Natural killer cell treated with Interleukin-12 subunit alpha and Interleukin-12 subunit beta and Interleukin-15 and Interleukin-18, amount 100 ng/mL, for 72 hours (primary cell): Measurements from ENCODE around the gene ANKUB1. TPM values are rescaled to one million over a fixed set of nuclear protein-coding genes. Genes with fewer than 3 reads are reported as not detected.
A peak's percentile ranks its signal among the peaks of the same experiment; 100 is the strongest.

Source experiments
- ATAC-seq, 2 donors: fragments of 150-1000 bp; cut with Tn5 transposase in 1 of 2; sonication (Bioruptor Pico), chemical (Tn5 transposase) in 1 of 2; 2 replicates each; pipeline ENCODE4 v1.10.0; 2021
- DNase-seq: peaks from one replicate; pipeline ENCODE4 v3.0.0; 2022; ENCODE audit warnings: low spot score
- H3K27ac Mint-ChIP-seq, 2 donors: 1 replicate in 1 of 2; 2 replicates in 1 of 2; pipeline ENCODE4 v1.8.0; 2022; ENCODE audit warnings: mixed read lengths in 2 of 2, mild to moderate bottlenecking in 1 of 2, moderate library complexity in 1 of 2
- H3K27me3 Mint-ChIP-seq, 2 donors: 1 replicate in 1 of 2; 2 replicates in 1 of 2; pipeline ENCODE4 v1.8.0; 2022; ENCODE audit warnings: mixed read lengths in 2 of 2
- H3K36me3 Mint-ChIP-seq: one replicate; pipeline ENCODE4 v1.8.0; 2022; ENCODE audit warnings: mixed read lengths
- H3K4me1 Mint-ChIP-seq, 2 donors: 1 replicate in 1 of 2; 2 replicates in 1 of 2; pipeline ENCODE4 v1.8.0; 2022; ENCODE audit warnings: low read depth in 2 of 2, mixed read lengths in 2 of 2, mild to moderate bottlenecking in 1 of 2
- H3K4me3 Mint-ChIP-seq: one replicate; pipeline ENCODE4 v1.8.0; 2022; ENCODE audit warnings: mixed read lengths
- H3K9me3 Mint-ChIP-seq: 2 replicates; pipeline ENCODE4 v1.8.0; 2022; ENCODE audit warnings: mixed read lengths
- total RNA-seq, 2 donors: library from RNA; stranded (reverse); gene quantifications; one replicate each; pipeline ENCODE4 v1.2.3, GENCODE V29; 2022

The ANKUB1 gene
- total RNA-seq, 2 donors from 2014 or later: not detected

DNA sequence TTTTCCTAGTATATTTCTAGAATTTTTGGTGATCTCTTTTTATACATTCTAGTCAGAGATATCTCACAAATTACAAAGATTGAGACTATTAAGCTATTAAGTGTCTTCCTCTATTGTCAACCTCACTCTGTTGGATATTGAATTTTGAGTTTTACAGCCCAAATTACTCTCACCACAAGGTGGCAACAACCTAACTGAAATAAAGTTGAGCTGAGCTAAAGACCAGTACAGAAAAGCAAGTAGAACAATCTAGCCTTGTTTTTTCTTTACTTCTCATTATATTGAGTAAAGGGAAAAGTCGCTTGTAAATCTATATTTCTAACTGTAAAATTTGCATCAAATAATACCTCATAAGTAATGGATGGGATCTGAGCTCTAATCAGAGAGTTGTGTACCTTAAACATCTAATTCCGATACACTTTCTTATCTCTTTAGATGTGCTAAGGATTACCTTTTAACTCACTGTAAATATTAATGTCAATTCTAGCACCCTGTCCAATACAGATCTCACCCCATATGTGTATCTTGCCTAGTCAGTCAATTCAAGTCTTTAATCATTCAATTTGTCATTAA lies 26.5 kb downstream of the ANKUB1 start:
- DNase-seq (no peak), ATAC-seq (no peak)
- H3K27me3 Mint-ChIP-seq: peaks cover 15 to 22% of the 10 kb centered on the region in 2 donors
- no peaks in the 10 kb centered on the region for H3K4me1 Mint-ChIP-seq
- H3K36me3 Mint-ChIP-seq: no peaks in the 10 kb centered on the region
- no peaks in the 10 kb centered on the region for H3K9me3 Mint-ChIP-seq
- no peak overlapping the region for H3K27ac Mint-ChIP-seq
- no peak overlapping the region for H3K4me3 Mint-ChIP-seq

DNA sequence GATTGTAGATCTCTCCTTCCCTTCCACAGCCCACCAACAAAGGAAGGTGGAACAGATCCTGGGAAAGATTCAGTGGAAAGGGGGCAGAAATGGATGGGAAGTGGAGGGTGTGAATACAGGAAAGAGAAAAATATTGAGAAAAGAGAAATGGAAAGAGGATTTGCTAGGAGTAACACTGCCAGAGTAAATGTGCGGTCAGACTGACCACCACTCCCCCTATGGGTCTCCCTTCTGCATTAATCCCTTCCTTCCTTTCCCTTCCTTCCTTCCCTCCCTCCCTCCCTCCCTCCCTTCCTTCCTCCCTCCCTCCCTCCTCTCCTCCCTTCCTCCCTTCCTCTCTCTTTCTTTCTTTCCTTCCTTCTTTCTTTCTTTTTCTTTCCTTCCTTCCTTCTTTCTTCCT lies 28.1 kb downstream of the ANKUB1 start:
- no peak overlapping the region for H3K4me3 Mint-ChIP-seq
- no peak for DNase-seq
- H3K4me1 Mint-ChIP-seq: no peaks in the 10 kb centered on the region
- no peak overlapping the region for H3K27ac Mint-ChIP-seq
- H3K36me3 Mint-ChIP-seq: no peaks in the 10 kb centered on the region
- H3K27me3 Mint-ChIP-seq: peaks cover 15 to 25% of the 10 kb centered on the region in 2 donors
- H3K9me3 Mint-ChIP-seq: no peaks in the 10 kb centered on the region
- ATAC-seq: no peak

DNA sequence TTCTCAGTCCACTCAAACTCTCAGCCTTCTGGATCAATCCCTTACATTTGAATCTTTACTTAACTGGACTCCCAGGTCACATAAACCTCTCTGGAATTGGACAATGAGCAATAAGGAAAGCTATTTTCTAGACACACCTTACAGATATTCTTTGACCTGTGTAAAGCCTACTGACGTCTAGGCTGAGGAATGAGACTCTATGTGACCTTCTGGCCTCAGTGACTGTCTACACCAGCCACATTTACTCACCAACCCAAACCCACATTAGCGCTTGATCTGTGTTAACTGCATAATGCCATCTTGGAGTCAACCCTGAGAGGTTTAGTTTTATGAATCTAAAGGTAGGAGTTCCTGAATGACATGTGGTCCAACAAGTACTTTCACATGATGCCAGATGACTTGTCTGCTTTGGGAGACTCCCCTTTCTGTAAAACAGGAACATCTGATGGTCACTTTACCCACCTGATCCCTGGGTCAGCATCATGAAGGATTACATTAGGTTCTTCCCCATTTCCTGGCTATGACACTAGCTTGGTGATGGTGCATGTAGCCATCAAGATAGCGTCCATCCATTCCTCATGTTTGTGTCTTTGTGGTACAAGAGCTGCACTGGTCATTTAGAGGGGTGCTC lies 28.7 kb downstream of the ANKUB1 start:
- ATAC-seq (no peak), DNase-seq (no peak)
- no peaks in the 10 kb centered on the region for H3K4me1 Mint-ChIP-seq
- no peaks in the 10 kb centered on the region for H3K9me3 Mint-ChIP-seq
- H3K27me3 Mint-ChIP-seq: peaks cover 15 to 22% of the 10 kb centered on the region in 2 donors
- no peak overlapping the region for H3K27ac Mint-ChIP-seq
- no peak overlapping the region for H3K4me3 Mint-ChIP-seq
- no peaks in the 10 kb centered on the region for H3K36me3 Mint-ChIP-seq

DNA sequence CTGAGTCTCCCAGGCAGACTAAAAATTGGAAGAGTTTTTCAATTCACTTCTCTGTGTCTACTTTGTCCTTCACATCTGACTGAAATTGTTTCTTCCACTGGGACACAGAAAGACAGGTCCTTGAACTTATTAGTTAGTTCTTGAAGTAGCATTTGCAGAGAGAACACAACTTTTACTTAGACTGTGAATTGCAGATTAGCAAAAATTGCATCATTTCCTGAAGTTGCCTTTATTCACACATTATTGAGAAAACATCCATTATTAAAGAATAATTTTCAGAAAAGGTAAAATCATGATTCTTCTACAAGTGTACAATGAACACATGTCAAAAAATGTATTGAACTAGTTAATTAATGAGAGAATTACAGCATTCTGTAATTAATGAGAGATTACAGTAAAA lies 38.6 kb downstream of the ANKUB1 start:
- H3K27me3 Mint-ChIP-seq: peaks cover 5 to 14% of the 10 kb centered on the region in 2 donors

DNA sequence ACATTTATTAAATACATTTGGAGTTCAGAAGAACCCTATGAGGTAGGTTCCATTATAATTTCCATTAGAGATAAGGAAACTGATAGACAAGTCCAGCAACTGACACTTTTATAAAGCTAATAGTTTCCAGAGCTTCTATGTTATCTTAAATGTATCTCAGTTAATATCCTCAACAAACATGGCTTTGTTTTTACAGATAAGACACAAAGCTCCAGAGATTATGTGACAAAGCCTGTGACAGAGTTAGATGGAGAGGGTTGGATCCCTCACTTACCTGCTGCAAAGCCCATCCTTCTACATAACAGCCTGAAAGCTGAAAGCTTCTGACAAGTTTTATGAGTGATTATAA lies 39.6 kb downstream of the ANKUB1 start:
- peak overlapping the region; percentile 81 to 95 for H3K27ac Mint-ChIP-seq
- H3K27me3 Mint-ChIP-seq: peaks cover 5 to 11% of the 10 kb centered on the region in 2 donors
- no peak for ATAC-seq
- H3K36me3 Mint-ChIP-seq: peaks cover 9% of the 10 kb centered on the region
- H3K4me1 Mint-ChIP-seq: peaks cover 9 to 24% of the 10 kb centered on the region in 2 donors
- H3K9me3 Mint-ChIP-seq: no peaks in the 10 kb centered on the region
- DNase-seq: no peak
- H3K4me3 Mint-ChIP-seq: peak overlapping the region; percentile 97

More for the DNA sequence above, 38.6 kb downstream of the ANKUB1 start:
- H3K27ac Mint-ChIP-seq: peak overlapping the region in 1 of 2 donors; percentile 95
- no peaks in the 10 kb centered on the region for H3K9me3 Mint-ChIP-seq
- peak overlapping the region; percentile 38 for H3K4me3 Mint-ChIP-seq
- H3K4me1 Mint-ChIP-seq: peaks cover 9 to 20% of the 10 kb centered on the region in 2 donors
- no peaks in the 10 kb centered on the region for H3K36me3 Mint-ChIP-seq
- ATAC-seq (no peak), DNase-seq (no peak)

DNA sequence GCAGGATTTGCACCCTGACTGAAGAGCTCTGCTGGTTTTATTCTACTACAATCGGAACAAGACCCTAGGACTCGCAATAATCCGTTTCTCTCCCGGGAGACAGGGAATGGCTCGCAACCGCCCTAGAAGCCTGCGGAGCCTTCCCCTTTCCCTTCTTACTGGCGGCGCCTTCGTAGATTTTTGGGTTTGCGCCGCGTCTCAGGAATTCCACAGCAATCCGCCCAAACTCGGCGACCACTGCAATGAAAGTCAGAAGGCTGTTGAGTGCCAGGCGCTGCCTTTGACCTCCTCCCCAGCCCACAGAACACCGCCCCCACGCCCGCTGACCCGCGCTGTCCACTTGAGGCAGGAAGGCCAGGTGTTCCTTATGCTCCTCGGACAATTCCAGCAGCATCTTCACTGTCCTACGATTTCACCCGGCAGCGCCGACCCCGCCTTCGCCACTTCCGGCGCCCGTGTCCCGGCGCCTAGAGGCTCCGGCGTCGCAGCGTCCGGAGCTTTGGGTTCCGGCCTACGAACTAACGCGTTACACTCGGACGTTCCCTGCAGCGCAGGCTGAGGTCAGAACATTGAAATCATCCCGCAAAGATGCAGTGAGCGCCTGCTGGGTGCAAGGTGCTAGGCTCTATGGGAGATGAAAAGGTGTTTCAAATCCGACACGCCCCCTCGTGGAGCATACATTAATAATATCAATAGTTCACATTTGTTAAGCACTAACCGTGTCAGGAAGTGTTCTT lies 40.1 kb downstream of the ANKUB1 start, which contains the start of gene COMMD2:
Gene COMMD2 (minus strand): TSS at position 439 of the 737 bp plus-strand sequence. CDS start 45 bp downstream, at position 394.
- peak; percentile 80 for DNase-seq
- H3K4me3 Mint-ChIP-seq: peak within 1 kb of the TSS; percentile 97
- peak within 1 kb of the TSS; percentile 81 to 95 for H3K27ac Mint-ChIP-seq
- H3K36me3 Mint-ChIP-seq: peaks cover 13% of the 10 kb centered on the region
- H3K27me3 Mint-ChIP-seq: peaks cover 5 to 9% of the 10 kb centered on the region in 2 donors
- H3K9me3 Mint-ChIP-seq: no peaks in the 10 kb centered on the region
- ATAC-seq: peak; percentile 99
- H3K4me1 Mint-ChIP-seq: peaks cover 9 to 24% of the 10 kb centered on the region in 2 donors

DNA sequence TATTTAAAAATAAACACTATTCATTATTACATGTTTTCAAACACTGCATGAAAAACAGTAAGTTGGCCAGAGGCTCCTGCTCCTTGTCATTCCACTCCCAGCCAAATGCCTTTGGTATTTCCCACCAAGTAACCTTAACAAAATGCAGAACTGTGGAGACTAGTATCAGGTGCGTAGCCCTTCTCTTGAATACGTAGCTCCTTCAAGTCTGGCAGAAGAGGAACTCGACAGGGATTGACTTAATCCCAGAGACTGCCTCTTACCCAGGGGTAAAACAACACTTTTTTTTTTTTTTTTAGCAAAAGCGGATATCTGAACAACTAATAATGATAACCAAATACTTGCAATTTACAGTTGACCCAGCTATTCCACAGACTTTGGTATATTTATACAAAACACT lies 40.8 kb downstream of the ANKUB1 start:
- peaks cover 9 to 24% of the 10 kb centered on the region in 2 donors for H3K4me1 Mint-ChIP-seq
- peak overlapping the region; percentile 81 to 95 for H3K27ac Mint-ChIP-seq
- peaks cover 5% of the 10 kb centered on the region in 2 donors for H3K27me3 Mint-ChIP-seq
- DNase-seq (no peak), ATAC-seq (no peak)
- H3K4me3 Mint-ChIP-seq: peak overlapping the region; percentile 97
- H3K36me3 Mint-ChIP-seq: peaks cover 18% of the 10 kb centered on the region
- no peaks in the 10 kb centered on the region for H3K9me3 Mint-ChIP-seq

DNA sequence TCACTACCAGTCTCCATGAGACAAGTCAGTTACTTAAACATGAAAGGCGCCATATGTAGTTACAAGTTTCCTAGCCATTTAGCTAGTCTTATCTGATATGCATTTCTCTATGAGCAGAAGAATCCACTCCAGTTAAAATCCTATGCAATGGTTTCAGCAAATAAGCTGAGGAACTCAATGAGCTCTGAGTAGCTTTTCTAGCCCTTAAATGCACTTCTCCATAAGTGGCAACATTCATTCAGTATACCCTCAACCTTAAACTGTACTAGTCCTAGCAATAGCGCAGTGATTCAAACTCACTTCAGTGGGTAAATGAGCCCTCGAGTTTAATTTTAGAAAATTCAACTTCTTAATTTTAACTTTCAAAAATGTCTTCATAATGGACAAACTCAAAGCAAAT lies 47.7 kb downstream of the ANKUB1 start:
- Mint-ChIP-seq H3K27ac (no peak overlapping the region), H3K4me3 (no peak overlapping the region), H3K4me1 (peaks cover 3 to 10% of the 10 kb centered on the region in 2 donors), H3K9me3 (no peaks in the 10 kb centered on the region), H3K27me3 (no peaks in the 10 kb centered on the region), H3K36me3 (peaks cover 29% of the 10 kb centered on the region)
- no peak for ATAC-seq
- DNase-seq: no peak

DNA sequence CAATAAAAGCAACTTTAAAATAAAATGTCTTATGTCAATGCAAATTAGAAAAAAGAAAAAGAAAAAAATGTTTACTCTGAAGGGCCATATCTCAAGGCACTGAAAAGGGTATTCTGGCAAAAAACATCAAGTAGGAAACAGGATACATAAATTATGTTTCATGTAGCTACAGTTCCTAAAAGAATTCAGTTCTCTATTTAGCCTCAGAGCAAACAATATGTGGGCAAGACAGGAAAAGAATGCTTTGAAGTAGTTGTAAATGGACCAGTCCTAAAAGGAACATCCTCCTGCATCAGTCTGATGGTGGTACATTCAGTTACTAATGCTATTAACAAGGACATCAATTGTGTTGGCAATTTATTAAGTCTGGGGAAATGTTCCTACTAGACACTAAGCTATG lies 48.2 kb downstream of the ANKUB1 start:
- no peaks in the 10 kb centered on the region for H3K9me3 Mint-ChIP-seq
- no peaks in the 10 kb centered on the region for H3K27me3 Mint-ChIP-seq
- DNase-seq: no peak
- peaks cover 3 to 11% of the 10 kb centered on the region in 2 donors for H3K4me1 Mint-ChIP-seq
- no peak for ATAC-seq
- no peak overlapping the region for H3K4me3 Mint-ChIP-seq
- peaks cover 32% of the 10 kb centered on the region for H3K36me3 Mint-ChIP-seq
- no peak overlapping the region for H3K27ac Mint-ChIP-seq

DNA sequence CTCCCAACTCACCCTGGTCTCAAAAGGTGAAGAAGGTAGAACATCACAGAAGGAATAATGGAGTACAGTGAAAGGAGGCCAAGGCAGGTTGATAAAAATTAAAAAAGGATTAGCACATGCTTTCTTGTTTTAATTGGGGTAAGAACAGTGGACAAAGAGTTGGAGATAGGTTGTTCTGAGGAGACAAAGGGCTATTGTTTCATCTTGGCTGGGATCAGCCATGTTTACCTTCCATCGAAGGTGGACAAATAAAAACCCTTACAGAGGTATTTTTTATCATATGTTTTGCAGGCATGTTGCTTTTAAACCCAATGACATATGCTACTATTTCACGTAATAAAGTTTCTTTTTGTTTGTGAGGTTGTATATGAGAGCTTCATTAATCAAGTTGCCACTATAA lies 53.0 kb downstream of the ANKUB1 start:
- Mint-ChIP-seq H3K4me3 (no peak overlapping the region), H3K27ac (no peak overlapping the region), H3K36me3 (peaks cover 8% of the 10 kb centered on the region), H3K4me1 (peaks cover 0 to 4% of the 10 kb centered on the region in 2 donors), H3K27me3 (no peaks in the 10 kb centered on the region), H3K9me3 (no peaks in the 10 kb centered on the region)
- ATAC-seq (no peak), DNase-seq (no peak)

DNA sequence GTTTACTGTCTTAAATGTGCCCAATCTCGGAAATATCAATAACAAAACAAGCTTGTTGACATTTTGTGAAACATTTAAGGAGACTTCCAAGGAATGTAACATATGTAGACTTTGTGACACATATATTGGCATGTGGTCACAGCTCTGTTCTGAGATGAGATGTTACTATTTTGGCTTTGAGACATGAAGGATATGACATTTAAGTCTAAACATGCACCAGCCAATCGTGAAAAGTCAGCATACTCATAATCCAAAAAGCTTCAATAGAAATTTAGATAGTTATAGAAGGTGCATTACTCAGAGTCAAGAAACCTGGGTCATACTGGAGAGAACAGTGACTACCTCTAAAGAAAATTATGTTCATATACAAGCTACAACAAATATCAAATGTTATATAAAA lies 53.5 kb downstream of the ANKUB1 start:
- Mint-ChIP-seq H3K27ac (no peak overlapping the region), H3K9me3 (no peaks in the 10 kb centered on the region), H3K4me1 (peaks cover 0 to 4% of the 10 kb centered on the region in 2 donors), H3K4me3 (no peak overlapping the region), H3K36me3 (peaks cover 8% of the 10 kb centered on the region), H3K27me3 (no peaks in the 10 kb centered on the region)
- DNase-seq (no peak), ATAC-seq (peak in 1 of 2 donors; percentile 66)

DNA sequence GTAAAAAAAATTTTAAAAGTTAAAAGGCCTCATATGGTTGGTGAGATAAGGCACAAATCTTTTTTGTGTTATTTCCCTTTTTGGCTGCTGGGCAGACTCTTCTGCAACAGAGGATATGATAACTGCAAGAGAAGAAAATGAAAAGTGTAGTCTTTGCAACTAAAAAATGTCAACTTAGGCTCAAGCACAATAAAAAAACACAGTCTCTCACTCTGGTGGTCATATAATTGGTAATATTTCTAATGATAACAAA lies 55.5 kb downstream of the ANKUB1 start:
- DNase-seq (no peak), ATAC-seq (no peak)
- peaks cover 0 to 4% of the 10 kb centered on the region in 2 donors for H3K4me1 Mint-ChIP-seq
- H3K4me3 Mint-ChIP-seq: no peak overlapping the region
- H3K27ac Mint-ChIP-seq: no peak overlapping the region
- peaks cover 8% of the 10 kb centered on the region for H3K36me3 Mint-ChIP-seq
- no peaks in the 10 kb centered on the region for H3K9me3 Mint-ChIP-seq
- no peaks in the 10 kb centered on the region for H3K27me3 Mint-ChIP-seq

DNA sequence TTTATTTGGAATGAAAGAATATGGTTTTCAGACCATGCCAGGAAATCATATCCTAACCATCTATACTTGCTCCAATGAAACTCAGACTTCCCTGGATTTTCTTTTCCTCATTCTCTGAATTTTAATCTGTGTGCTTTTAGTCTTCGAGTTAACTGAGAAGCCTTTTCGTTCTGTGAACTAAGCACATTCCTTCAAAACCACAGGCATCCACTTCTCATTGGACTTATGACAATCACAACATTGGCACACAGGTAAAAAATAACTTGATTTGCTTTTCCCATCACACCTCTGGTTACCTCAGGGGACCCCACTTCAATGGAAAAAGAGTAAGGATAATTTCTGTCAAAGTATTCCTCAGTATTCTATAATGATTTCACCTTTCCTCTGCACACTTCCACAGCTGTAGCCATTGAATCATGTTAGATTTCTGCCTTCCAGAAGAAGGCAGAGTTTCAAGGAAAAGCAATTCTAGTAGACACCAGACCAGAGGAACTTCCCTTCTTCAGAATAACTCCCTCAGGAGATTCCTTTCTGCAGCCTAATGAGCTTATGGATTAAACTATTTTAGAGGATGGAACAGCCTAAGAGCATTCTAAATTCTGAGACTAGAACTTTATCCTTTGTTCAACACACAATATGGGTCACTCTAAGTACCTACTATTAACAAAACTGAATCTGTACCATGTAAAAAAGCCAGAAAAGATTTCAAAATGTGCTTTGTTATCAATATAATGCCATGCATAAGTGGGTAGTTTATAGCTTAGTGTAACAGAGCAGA lies 56.0 kb downstream of the ANKUB1 start:
- DNase-seq (no peak), ATAC-seq (no peak)
- Mint-ChIP-seq H3K4me1 (peaks cover 0 to 4% of the 10 kb centered on the region in 2 donors), H3K36me3 (peaks cover 8% of the 10 kb centered on the region), H3K9me3 (no peaks in the 10 kb centered on the region), H3K27ac (no peak overlapping the region), H3K27me3 (no peaks in the 10 kb centered on the region), H3K4me3 (no peak overlapping the region)

DNA sequence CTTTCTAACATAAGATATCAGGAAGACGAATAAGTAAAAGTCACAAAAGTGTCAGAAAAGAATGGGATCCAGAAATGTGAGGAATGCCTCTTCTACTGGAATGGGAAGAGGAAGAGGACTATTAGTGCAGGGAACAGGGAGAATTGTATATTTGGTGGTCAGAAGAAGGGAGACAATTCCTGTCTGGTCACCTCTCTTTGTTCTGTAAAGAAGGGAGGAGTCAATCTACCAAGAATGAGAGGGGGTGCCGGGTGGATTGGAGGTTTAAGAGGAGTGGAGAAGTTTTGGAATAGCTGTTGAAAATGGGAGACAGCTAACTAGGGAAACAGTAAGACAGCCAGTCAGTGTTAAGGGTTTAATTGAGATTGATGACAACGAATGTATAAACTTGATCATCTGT lies 60.1 kb downstream of the ANKUB1 start:
- no peaks in the 10 kb centered on the region for H3K9me3 Mint-ChIP-seq
- H3K36me3 Mint-ChIP-seq: no peaks in the 10 kb centered on the region
- no peak overlapping the region for H3K4me3 Mint-ChIP-seq
- no peak for DNase-seq
- no peak overlapping the region for H3K27ac Mint-ChIP-seq
- H3K27me3 Mint-ChIP-seq: no peaks in the 10 kb centered on the region
- no peaks in the 10 kb centered on the region for H3K4me1 Mint-ChIP-seq
- no peak for ATAC-seq
